GM12878 (cell line): Measurements from ENCODE around the gene ELANE.
A peak's percentile ranks its signal among the peaks of the same experiment; 100 is the strongest.

ENCODE experiments used
- CTCF ChIP-seq, 3 experiments: IDR thresholded peaks in 2 of 3; conservative IDR thresholded peaks in 1 of 3; 2 replicates each; pipeline ENCODE4 v1.5.1; 2011; ENCODE audit warnings: low read depth in 3 of 3, low read length in 3 of 3, mild to moderate bottlenecking in 3 of 3, control low read depth in 2 of 3, moderate library complexity in 2 of 3, inconsistent platforms in 1 of 3, mixed read lengths in 1 of 3; ENCODE audit not compliant: control insufficient read depth in 2 of 3, insufficient read depth in 1 of 3; ENCODE audit errors: extremely low read depth in 1 of 3
- EP300 ChIP-seq, 2 experiments: fragments of 150-350 bp in 1 of 2; IDR thresholded peaks; 2 replicates each; pipeline ENCODE4 v1.6.1; 2011 to 2012; ENCODE audit warnings: low read depth in 2 of 2, low read length in 2 of 2, borderline replicate concordance in 1 of 2, improper control_type of control experiment in 1 of 2, inconsistent platforms in 1 of 2; ENCODE audit not compliant: control insufficient read depth in 1 of 2
- NFIC ChIP-seq: IDR thresholded peaks from 2 replicates; pipeline ENCODE4 v1.6.1; 2012; ENCODE audit warnings: low read depth, mild to moderate bottlenecking, inconsistent platforms, low read length, moderate library complexity
- PML ChIP-seq: IDR thresholded peaks from 2 replicates; pipeline ENCODE4 v1.6.1; 2012; ENCODE audit warnings: low read length, inconsistent platforms
- POLR2AphosphoS5 ChIP-seq: IDR thresholded peaks from 2 replicates; pipeline ENCODE4 v1.6.1; 2011; ENCODE audit warnings: mild to moderate bottlenecking, low read length, inconsistent platforms
- RAD21 ChIP-seq: IDR thresholded peaks from 2 replicates; pipeline ENCODE4 v1.6.1; 2011; ENCODE audit warnings: mild to moderate bottlenecking, low read depth, low read length, moderate library complexity; ENCODE audit not compliant: insufficient read depth
- SMARCA5 ChIP-seq: fragments of 450-650 bp; IDR thresholded peaks from 2 replicates; pipeline ENCODE4 v1.6.1; 2017; ENCODE audit warnings: mild to moderate bottlenecking

- no peak for TF ChIP-seq PML
- peak; percentile 57 for TF ChIP-seq POLR2AphosphoS5
- TF ChIP-seq EP300 (IDR thresholded peaks at IDR 0.05; ENCODE audit: borderline replicate concordance in 1 of 2, control insufficient read depth in 1 of 2, low read depth in 2 of 2, low read length in 2 of 2), result no peak
- no peak for TF ChIP-seq RAD21
- TF ChIP-seq SMARCA5, result no peak
- no peak for TF ChIP-seq CTCF (IDR thresholded peaks at IDR 0.05 in 2 of 3, conservative IDR thresholded peaks at IDR 0.05 in 1 of 3; ENCODE audit: control insufficient read depth in 2 of 3, extremely low read depth in 1 of 3, insufficient read depth in 1 of 3, low read depth in 3 of 3, low read length in 3 of 3)
- TF ChIP-seq NFIC, result no peak
Measured at GRCh38 chr19:806815-807421, 45.2 kb upstream of the ELANE start.
